Neutrophil (primary cell): Measurements from ENCODE around the gene ZNF316.

Source experiments
- H3K27ac ChIP-seq: fragments of 200-600 bp; sonication (generic); 2 replicates; pipeline ENCODE4 v1.5.1; 2016; ENCODE audit warnings: mild to moderate bottlenecking, moderate library complexity
- H3K27me3 ChIP-seq: fragments of 200-600 bp; sonication (generic); 2 replicates; pipeline ENCODE4 v1.6.0; 2016; ENCODE audit warnings: mild to moderate bottlenecking
- H3K36me3 ChIP-seq: fragments of 200-600 bp; sonication (generic); 2 replicates; pipeline ENCODE4 v1.5.1; 2017
- H3K4me1 ChIP-seq, 2 experiments: fragments of 200-600 bp in 1 of 2; sonication (generic) in 1 of 2; 1 replicate in 1 of 2; 2 replicates in 1 of 2; pipeline versions ENCODE4 v1.5.1 to v1.6.1; 2013 to 2016; ENCODE audit warnings: low read depth in 1 of 2, low read length in 1 of 2, mild to moderate bottlenecking in 1 of 2, moderate library complexity in 1 of 2; ENCODE audit not compliant: control insufficient read depth in 1 of 2, insufficient read depth in 1 of 2
- H3K4me3 ChIP-seq, 2 experiments: fragments of 200-600 bp in 1 of 2; sonication (generic) in 1 of 2; 1 replicate in 1 of 2; 2 replicates in 1 of 2; pipeline ENCODE4 v1.5.1; 2013 to 2016; ENCODE audit warnings: low read depth in 1 of 2, low read length in 1 of 2, mild to moderate bottlenecking in 1 of 2, moderate library complexity in 1 of 2
- H3K9me3 ChIP-seq: fragments of 200-600 bp; sonication (generic); 2 replicates; pipeline ENCODE4 v1.5.1; 2016
- CTCF ChIP-seq: fragments of 200-600 bp; sonication (generic); IDR thresholded peaks from 2 replicates; pipeline ENCODE4 v1.5.1; 2016; ENCODE audit warnings: antibody characterized with exemption

The ZNF316 gene

DNA sequence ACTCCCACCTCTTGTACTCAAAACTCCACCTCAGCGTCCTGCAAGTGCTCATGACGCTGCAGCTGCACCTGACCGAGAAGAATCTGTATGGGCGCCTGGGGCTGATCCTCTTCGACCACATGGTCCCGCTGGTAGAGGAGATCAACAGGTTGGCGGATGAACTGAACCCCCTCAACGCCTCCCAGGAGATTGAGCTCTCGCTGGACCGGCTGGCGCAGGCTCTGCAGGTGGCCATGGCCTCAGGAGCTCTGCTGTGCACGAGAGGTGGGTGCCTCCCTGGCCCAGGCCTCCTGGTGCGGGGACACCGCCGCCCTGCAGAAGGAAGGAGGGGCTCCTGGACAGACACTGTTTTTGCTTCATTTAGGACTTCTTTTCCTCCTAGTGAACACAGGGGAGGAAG is 37.0 kb upstream of the ZNF316 start:
- no peaks in the 10 kb centered on the region for H3K9me3 ChIP-seq
- H3K4me1 ChIP-seq = no peaks in the 10 kb centered on the region
- peaks cover 95% of the 10 kb centered on the region for H3K36me3 ChIP-seq
- H3K27ac ChIP-seq = no peak overlapping the region
- no peak overlapping the region for H3K4me3 ChIP-seq
- TF ChIP-seq CTCF = no peak
- no peaks in the 10 kb centered on the region for H3K27me3 ChIP-seq

- no peaks in the 10 kb centered on the region for H3K27me3 ChIP-seq
- no peak overlapping the region for H3K27ac ChIP-seq
- no peaks in the 10 kb centered on the region for H3K9me3 ChIP-seq
- H3K4me1 ChIP-seq = no peaks in the 10 kb centered on the region
- peaks cover 94% of the 10 kb centered on the region for H3K36me3 ChIP-seq
- H3K4me3 ChIP-seq = no peak overlapping the region
- no peak for TF ChIP-seq CTCF
These were observed 32.7 kb upstream of the ZNF316 start for GRCh38 chr7:6604458-6604857.

DNA sequence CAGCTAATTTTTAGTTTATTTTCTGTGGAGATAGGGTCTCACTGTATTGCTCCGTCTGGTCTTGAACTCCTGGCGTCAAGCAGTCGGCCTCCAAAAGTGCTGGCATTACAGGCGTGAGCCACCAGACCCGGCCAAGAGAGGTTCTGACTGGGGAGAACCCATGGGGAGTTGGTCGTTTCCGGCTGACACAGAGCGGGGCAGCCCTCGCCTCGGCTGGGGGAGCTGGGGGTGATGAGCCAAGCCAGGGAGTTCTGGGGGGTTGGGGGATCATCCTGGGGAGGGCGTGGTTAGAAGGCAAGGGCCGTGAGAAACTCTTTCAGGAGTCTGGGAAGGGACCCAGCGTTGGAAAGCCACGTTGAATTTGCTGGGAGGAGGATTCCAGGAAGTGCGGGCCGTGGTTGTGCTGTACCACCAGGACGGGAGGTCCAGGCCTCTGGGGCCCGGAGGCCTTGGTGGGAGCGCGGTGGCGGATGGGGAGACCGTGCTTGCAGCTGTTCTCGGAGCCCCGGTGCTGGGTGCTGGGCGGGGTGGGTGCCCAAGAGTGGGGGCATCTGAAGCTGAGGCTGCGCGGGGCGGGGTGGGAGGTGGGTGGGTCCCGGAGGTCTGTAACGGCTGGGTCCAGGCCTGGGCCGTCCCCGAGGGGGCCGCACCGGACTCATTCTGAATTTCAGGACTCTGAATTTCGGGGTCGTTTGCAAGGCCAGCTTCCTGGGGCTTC is 30.1 kb upstream of the ZNF316 start:
- TF ChIP-seq CTCF = no peak
- Histone ChIP-seq H3K4me3 (no peak overlapping the region), H3K4me1 (no peaks in the 10 kb centered on the region), H3K27ac (no peak overlapping the region), H3K9me3 (no peaks in the 10 kb centered on the region), H3K27me3 (peaks cover 3% of the 10 kb centered on the region), H3K36me3 (peaks cover 71% of the 10 kb centered on the region)

DNA sequence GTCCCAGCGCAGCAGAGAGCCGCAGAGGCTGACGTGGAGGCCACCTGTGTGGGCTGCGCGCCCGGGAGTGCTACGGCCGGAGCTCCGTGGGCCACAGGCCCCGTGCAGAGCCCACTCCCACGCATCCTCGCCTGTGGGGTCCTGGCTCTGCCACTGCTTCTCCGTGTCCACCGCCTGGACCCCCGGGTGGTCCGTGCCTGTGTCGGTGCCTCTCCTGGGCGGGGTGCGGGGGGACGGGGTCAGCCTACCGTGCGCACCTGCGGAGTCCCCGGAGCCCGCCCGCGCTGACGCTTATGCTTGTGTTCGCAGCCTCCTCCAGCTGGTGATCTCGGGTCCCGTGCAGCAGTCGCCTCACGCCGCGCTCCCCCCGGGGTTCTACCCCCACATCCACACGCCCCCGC is 29.5 kb upstream of the ZNF316 start:
- H3K4me3 ChIP-seq = no peak overlapping the region
- H3K9me3 ChIP-seq = no peaks in the 10 kb centered on the region
- H3K27me3 ChIP-seq = peaks cover 10% of the 10 kb centered on the region
- no peak overlapping the region for H3K27ac ChIP-seq
- no peak for TF ChIP-seq CTCF
- H3K4me1 ChIP-seq = no peaks in the 10 kb centered on the region
- H3K36me3 ChIP-seq = peaks cover 65% of the 10 kb centered on the region

GRCh38 chr7:6608081-6608480 is 29.0 kb upstream of the ZNF316 start:
- Histone ChIP-seq H3K27ac (no peak overlapping the region), H3K9me3 (no peaks in the 10 kb centered on the region), H3K4me3 (no peak overlapping the region), H3K36me3 (peaks cover 61% of the 10 kb centered on the region), H3K27me3 (peaks cover 13% of the 10 kb centered on the region), H3K4me1 (no peaks in the 10 kb centered on the region)
- no peak for TF ChIP-seq CTCF
